Vagina (tissue), 2 donors: ENCODE data around the gene HCN4.

Experiments
- POLR2A ChIP-seq, 2 donors: fragments of 450-650 bp; IDR thresholded peaks; one replicate each; pipeline ENCODE4 v1.6.1; 2017; ENCODE audit warnings: antibody characterized with exemption in 2 of 2, mild to moderate bottlenecking in 2 of 2, moderate library complexity in 2 of 2
- TF ChIP-seq, protein P1 (sequence below), 3 experiments: fragments of 450-650 bp in 2 of 3; fragments of 200-600 bp in 1 of 3; sonication (generic) in 1 of 3; IDR thresholded peaks; one replicate each; pipeline ENCODE4 v1.5.1; 2017 to 2019; ENCODE audit warnings: antibody characterized with exemption in 3 of 3, mild to moderate bottlenecking in 2 of 3, moderate library complexity in 2 of 3

GRCh38 chr15:73323374-73323955 lies 45.3 kb downstream of the HCN4 start:
- TF ChIP-seq, protein P1, sequence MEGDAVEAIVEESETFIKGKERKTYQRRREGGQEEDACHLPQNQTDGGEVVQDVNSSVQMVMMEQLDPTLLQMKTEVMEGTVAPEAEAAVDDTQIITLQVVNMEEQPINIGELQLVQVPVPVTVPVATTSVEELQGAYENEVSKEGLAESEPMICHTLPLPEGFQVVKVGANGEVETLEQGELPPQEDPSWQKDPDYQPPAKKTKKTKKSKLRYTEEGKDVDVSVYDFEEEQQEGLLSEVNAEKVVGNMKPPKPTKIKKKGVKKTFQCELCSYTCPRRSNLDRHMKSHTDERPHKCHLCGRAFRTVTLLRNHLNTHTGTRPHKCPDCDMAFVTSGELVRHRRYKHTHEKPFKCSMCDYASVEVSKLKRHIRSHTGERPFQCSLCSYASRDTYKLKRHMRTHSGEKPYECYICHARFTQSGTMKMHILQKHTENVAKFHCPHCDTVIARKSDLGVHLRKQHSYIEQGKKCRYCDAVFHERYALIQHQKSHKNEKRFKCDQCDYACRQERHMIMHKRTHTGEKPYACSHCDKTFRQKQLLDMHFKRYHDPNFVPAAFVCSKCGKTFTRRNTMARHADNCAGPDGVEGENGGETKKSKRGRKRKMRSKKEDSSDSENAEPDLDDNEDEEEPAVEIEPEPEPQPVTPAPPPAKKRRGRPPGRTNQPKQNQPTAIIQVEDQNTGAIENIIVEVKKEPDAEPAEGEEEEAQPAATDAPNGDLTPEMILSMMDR (IDR thresholded peaks at IDR 0.05): no peak
- no peak for TF ChIP-seq POLR2A (IDR thresholded peaks at IDR 0.05)
